Stimulated activated CD4-positive, alpha-beta T cell treated with anti-CD3 and anti-CD28 coated beads, Interleukin-1b, Interleukin-23, amount 100 ng/mL, for 48 hours (primary cell): ENCODE results near the gene SAMM50.

Experiments
- DNase-seq: peaks from one replicate; pipeline ENCODE4 v3.0.0-alpha.2; 2020

SAMM50 gene

GRCh38 chr22:43948836-43949406 is 6.3 kb upstream of the SAMM50 start:
- DNase-seq = no peak

- no peak for DNase-seq
These were observed 3.9 kb upstream of the SAMM50 start for GRCh38 chr22:43951391-43951790.

GRCh38 chr22:43951966-43952365 is 3.3 kb upstream of the SAMM50 start:
- no peak for DNase-seq

GRCh38 chr22:43953988-43954785 is 1.1 kb upstream of the SAMM50 start:
- no peak for DNase-seq

GRCh38 chr22:43955883-43956782 is 891 bp downstream of the SAMM50 start:
- no peak for DNase-seq

GRCh38 chr22:43956805-43957463 is 1.7 kb downstream of the SAMM50 start:
- DNase-seq = no peak

- no peak for DNase-seq
These were observed 2.6 kb downstream of the SAMM50 start for GRCh38 chr22:43957871-43958270.

- DNase-seq = no peak
These were observed 9.1 kb downstream of the SAMM50 start for GRCh38 chr22:43964314-43964857.

GRCh38 chr22:43967069-43967468 is 11.8 kb downstream of the SAMM50 start:
- DNase-seq = no peak

GRCh38 chr22:43968614-43969013 is 13.4 kb downstream of the SAMM50 start:
- DNase-seq = no peak

GRCh38 chr22:43969021-43969878 is 14.0 kb downstream of the SAMM50 start:
- no peak for DNase-seq

GRCh38 chr22:43969989-43970755 is 14.9 kb downstream of the SAMM50 start:
- DNase-seq = no peak

- no peak for DNase-seq
These were observed 15.9 kb downstream of the SAMM50 start for GRCh38 chr22:43971112-43971511.

GRCh38 chr22:43972931-43973462 is 17.8 kb downstream of the SAMM50 start:
- DNase-seq = no peak

GRCh38 chr22:43974028-43974545 is 18.8 kb downstream of the SAMM50 start:
- DNase-seq = no peak

- no peak for DNase-seq
These were observed 19.8 kb downstream of the SAMM50 start for GRCh38 chr22:43975041-43975440.

GRCh38 chr22:43976861-43977795 is 21.9 kb downstream of the SAMM50 start:
- no peak for DNase-seq

- DNase-seq = no peak
These were observed 23.3 kb downstream of the SAMM50 start for GRCh38 chr22:43978558-43978957.

- DNase-seq = no peak
These were observed 25.3 kb downstream of the SAMM50 start for GRCh38 chr22:43980579-43980978.
